HCT116 (cell line): ENCODE measurements around the gene OCRL. TPM values are rescaled to one million over a fixed set of nuclear protein-coding genes. Genes with fewer than 3 reads are reported as not detected.

ENCODE experiments used
- ATAC-seq: fragments of 200-7000 bp; cut with Tn5 transposase; 2 replicates; pipeline ENCODE4 v1.9.1; 2020; ENCODE audit warnings: mild to moderate bottlenecking, moderate library complexity
- BruUV-seq: library from RNA; stranded (reverse); fragments of 400-500 nt; replicated peaks from 2 replicates; lab custom pipeline; 2021; lab: Mats Ljungman, UMichigan
- CTCF ChIA-PET: fragments of 300-600 bp; sonication (Branson Sonifier 250); formaldehyde crosslinking; loops from one replicate; lab custom pipeline; 2021; ENCODE audit warnings: antibody characterized with exemption; lab: Charles Lee
- POLR2A ChIA-PET: fragments of 300-600, 350-600 bp; sonication (Branson Sonifier 250); formaldehyde crosslinking; loops from one replicate; lab custom pipeline; 2021; ENCODE audit warnings: antibody characterized with exemption; lab: Charles Lee
- RAD21 ChIA-PET, 2 experiments: fragments of 300-600 bp; sonication (Branson Sonifier 250); formaldehyde crosslinking; loops; one replicate each; lab custom pipeline; 2023; ENCODE audit warnings: low total read pairs in 2 of 2; ENCODE audit not compliant: uncharacterized antibody in 2 of 2, unreplicated experiment in 2 of 2, low non-redundant PET in 1 of 2; lab: Charles Lee
- DNase-seq: peaks from one replicate; pipeline ENCODE4 v3.0.0-alpha.2; 2010; ENCODE audit warnings: low read depth, low spot score
- H2AFZ ChIP-seq: fragments of 200-600 bp; shearing (Covaris generic), sonication (generic); 2 replicates; pipeline ENCODE4 v1.6.1; 2017; ENCODE audit warnings: low read depth, mixed run types, mixed read lengths, antibody characterized with exemption, low read length; ENCODE audit not compliant: poor library complexity, severe bottlenecking
- H3K27ac ChIP-seq: 2 replicates; pipeline ENCODE4 v1.5.1; 2012; ENCODE audit warnings: low read depth, low read length
- H3K27me3 ChIP-seq: fragments of 200-600 bp; sonication (generic); 2 replicates; pipeline ENCODE4 v1.6.1; 2016; ENCODE audit warnings: mixed run types, low read length, mixed read lengths; ENCODE audit not compliant: insufficient read depth
- H3K36me3 ChIP-seq, 2 experiments: fragments of 200-500 bp in 1 of 2; fragments of 200-600 bp in 1 of 2; sonication (Bioruptor generic) in 1 of 2; sonication (generic) in 1 of 2; 2 replicates each; pipeline versions ENCODE4 v1.5.1 to v1.6.1; 2014 to 2016; ENCODE audit warnings: low read length in 2 of 2, inconsistent platforms in 1 of 2, mixed read lengths in 1 of 2, mixed run types in 1 of 2; ENCODE audit not compliant: insufficient read depth in 2 of 2, control insufficient read depth in 1 of 2
- H3K4me1 ChIP-seq, 2 experiments: fragments of 200-600 bp in 1 of 2; sonication (generic) in 1 of 2; 2 replicates each; pipeline versions ENCODE4 v1.5.1 to v1.6.1; 2012 to 2017; ENCODE audit warnings: low read length in 2 of 2, inconsistent platforms in 1 of 2, mild to moderate bottlenecking in 1 of 2, mixed read lengths in 1 of 2, mixed run types in 1 of 2, moderate library complexity in 1 of 2; ENCODE audit not compliant: insufficient read depth in 2 of 2, control insufficient read depth in 1 of 2
- H3K4me2 ChIP-seq: fragments of 200-600 bp; sonication (generic); 2 replicates; pipeline ENCODE4 v1.6.1; 2017; ENCODE audit warnings: mixed run types, low read length, mixed read lengths
- H3K4me3 ChIP-seq, 2 experiments: fragments of 200-600 bp in 1 of 2; sonication (generic) in 1 of 2; replicated peaks in 1 of 2; 2 replicates each; pipeline ENCODE4 v1.5.1; 2011 to 2016; ENCODE audit warnings: low read length in 2 of 2, control low read depth in 1 of 2, low read depth in 1 of 2, mild to moderate bottlenecking in 1 of 2, mixed read lengths in 1 of 2, mixed run types in 1 of 2
- H3K79me2 ChIP-seq: fragments of 200-600 bp; sonication (generic); 2 replicates; pipeline ENCODE4 v1.6.1; 2017; ENCODE audit warnings: mild to moderate bottlenecking, mixed run types, low read length, moderate library complexity, mixed read lengths; ENCODE audit not compliant: insufficient read depth
- H3K9ac ChIP-seq: fragments of 200-600 bp; sonication (generic); 2 replicates; pipeline ENCODE4 v1.6.1; 2016; ENCODE audit warnings: low read length, mixed read lengths
- H3K9me2 ChIP-seq: fragments of 200-600 bp; sonication (generic), shearing (Covaris generic); 2 replicates; pipeline ENCODE4 v1.6.1; 2017; ENCODE audit warnings: mixed run types, mild to moderate bottlenecking, moderate library complexity; ENCODE audit not compliant: insufficient read depth
- H3K9me3 ChIP-seq, 2 experiments: fragments of 200-500 bp in 1 of 2; fragments of 200-600 bp in 1 of 2; sonication (Bioruptor generic) in 1 of 2; sonication (generic) in 1 of 2; 2 replicates each; pipeline ENCODE4 v1.6.1; 2014 to 2017; ENCODE audit warnings: low read length in 2 of 2, mixed read lengths in 2 of 2, inconsistent platforms in 1 of 2, low read depth in 1 of 2, mild to moderate bottlenecking in 1 of 2, mixed run types in 1 of 2, moderate library complexity in 1 of 2; ENCODE audit not compliant: control insufficient read depth in 1 of 2, insufficient read depth in 1 of 2
- H4K20me1 ChIP-seq: fragments of 200-600 bp; sonication (generic), shearing (Covaris generic); 2 replicates; pipeline ENCODE4 v1.6.1; 2017; ENCODE audit warnings: mixed run types, mild to moderate bottlenecking, moderate library complexity; ENCODE audit not compliant: insufficient read depth
- CTCF ChIP-seq, 3 experiments: fragments of 200-600 bp in 1 of 3; sonication (generic) in 1 of 3; IDR thresholded peaks in 2 of 3; conservative IDR thresholded peaks in 1 of 3; 2 replicates each; pipeline ENCODE4 v1.5.1; 2012 to 2017; ENCODE audit warnings: low read depth in 2 of 3, low read length in 2 of 3, antibody characterized with exemption in 1 of 3, borderline replicate concordance in 1 of 3, control low read depth in 1 of 3, mild to moderate bottlenecking in 1 of 3, mixed read lengths in 1 of 3, mixed run types in 1 of 3, moderate library complexity in 1 of 3; ENCODE audit not compliant: insufficient read depth in 1 of 3
- ELF1 ChIP-seq: IDR thresholded peaks from 2 replicates; pipeline ENCODE4 v1.6.1; 2012; ENCODE audit warnings: low read depth, borderline replicate concordance
- FOSL1 ChIP-seq: IDR thresholded peaks from 2 replicates; pipeline ENCODE4 v1.6.1; 2012; ENCODE audit warnings: low read depth
- JUND ChIP-seq: IDR thresholded peaks from 2 replicates; pipeline ENCODE4 v1.6.1; 2012
- RAD21 ChIP-seq: IDR thresholded peaks from 2 replicates; pipeline ENCODE4 v1.6.1; 2012; ENCODE audit warnings: low read depth, mild to moderate bottlenecking
- SIN3A ChIP-seq: IDR thresholded peaks from 2 replicates; pipeline ENCODE4 v1.6.1; 2012; ENCODE audit warnings: low read depth
- SP1 ChIP-seq: IDR thresholded peaks from 2 replicates; pipeline ENCODE4 v1.6.1; 2012; ENCODE audit warnings: low read depth
- TCF7L2 ChIP-seq: IDR thresholded peaks from 2 replicates; pipeline ENCODE4 v1.7.0; 2011; ENCODE audit warnings: borderline replicate concordance, inconsistent platforms; ENCODE audit not compliant: insufficient read depth, insufficient read length; ENCODE audit errors: extremely low read depth
- YY1 ChIP-seq: IDR thresholded peaks from 2 replicates; pipeline ENCODE4 v1.6.1; 2011; ENCODE audit warnings: low read length, low read depth, moderate library complexity, mild to moderate bottlenecking; ENCODE audit not compliant: insufficient replicate concordance; ENCODE audit errors: extremely low read depth
- ZFX ChIP-seq: fragments of 450-650 bp; IDR thresholded peaks from 2 replicates; pipeline ENCODE4 v1.6.1; 2017
- ZNF274 ChIP-seq: fragments of 200-500 bp; sonication (Bioruptor generic); IDR thresholded peaks from 2 replicates; pipeline ENCODE4 v1.6.1; 2014; ENCODE audit warnings: mild to moderate bottlenecking, low read depth, low read length, inconsistent platforms
- intact Hi-C: fragments of 100-400 bp; cut with micrococcal nuclease; formaldehyde crosslinking; loops from 2 replicates; pipeline ENCODE4 v1.10.0; 2022
- total RNA-seq: library from RNA; stranded (reverse); gene quantifications from one replicate; pipeline ENCODE4 v1.2.1, GENCODE V29; 2021; ENCODE audit not compliant: unreplicated experiment

The OCRL gene
- total RNA-seq, 1 experiment from 2014 or later: 19.8 TPM

GRCh38 chrX:129529685-129530281 lies 10.3 kb upstream of the OCRL start (continued):
- TF ChIP-seq TCF7L2 (no peak), FOSL1 (no peak), JUND (no peak), ELF1 (no peak), ZFX (no peak)

DNA sequence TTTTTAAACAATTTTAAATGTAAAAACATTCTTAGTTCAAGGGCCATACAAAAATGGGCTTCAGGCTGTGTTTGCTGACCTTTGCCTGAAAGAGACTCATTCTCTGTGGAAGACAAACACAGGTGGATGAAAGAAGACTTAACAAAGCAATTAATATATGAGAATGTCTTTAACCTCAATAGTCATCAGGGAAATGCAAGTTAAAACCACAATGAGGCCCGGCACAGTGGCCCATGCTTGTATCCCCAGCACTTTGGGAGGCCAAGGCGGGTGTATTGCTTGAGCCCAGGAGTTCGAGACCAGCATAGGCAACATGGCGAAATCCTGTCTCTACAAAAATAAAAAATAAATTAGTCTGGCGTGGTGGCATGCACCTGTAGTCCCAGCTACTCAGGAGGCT lies 9.6 kb upstream of the OCRL start:
- no peaks in the 10 kb centered on the region for H3K9me2 ChIP-seq
- H3K4me3 ChIP-seq: no peak overlapping the region
- BruUV-seq: no TSS peak
- no peaks in the 10 kb centered on the region for H4K20me1 ChIP-seq
- ChIA-PET POLR2A (no interaction called here), RAD21 (no interaction called here), CTCF (no interaction called here)
- no peaks in the 10 kb centered on the region for H3K27me3 ChIP-seq
- H3K79me2 ChIP-seq: no peaks in the 10 kb centered on the region
- H3K9ac ChIP-seq: no peak overlapping the region
- no peak overlapping the region for H3K4me2 ChIP-seq
- H3K27ac ChIP-seq: no peak overlapping the region
- intact Hi-C loops: no loop called here
- H3K9me3 ChIP-seq: no peaks in the 10 kb centered on the region
- ATAC-seq (no peak), DNase-seq (no peak)
- H2AFZ ChIP-seq: no peak overlapping the region
- no peaks in the 10 kb centered on the region for H3K4me1 ChIP-seq
- TF ChIP-seq SIN3A (no peak), YY1 (no peak), CTCF (IDR thresholded peaks at IDR 0.05 in 2 of 3, conservative IDR thresholded peaks at IDR 0.05 in 1 of 3; ENCODE audit: borderline replicate concordance in 1 of 3, insufficient read depth in 1 of 3, low read depth in 2 of 3, low read length in 2 of 3) (no peak), RAD21 (no peak), ZNF274 (no peak), SP1 (no peak)
- no peaks in the 10 kb centered on the region for H3K36me3 ChIP-seq
